Liver (tissue), 9 donors: Measurements from ENCODE around the gene CAP2. TPM values are rescaled to one million over a fixed set of nuclear protein-coding genes. Genes with fewer than 3 reads are reported as not detected.
A peak's percentile ranks its signal among the peaks of the same experiment; 100 is the strongest.

Experiments used
- DNase-seq: peaks from one replicate; pipeline ENCODE4 v3.0.0-alpha.2; 2017; ENCODE audit warnings: low spot score
- H3K27ac ChIP-seq, 2 donors: one replicate each; pipeline ENCODE4 v1.7.0; 2013; ENCODE audit warnings: inconsistent platforms in 2 of 2, low read length in 2 of 2, control low read depth in 1 of 2, low read depth in 1 of 2, mild to moderate bottlenecking in 1 of 2
- H3K27me3 ChIP-seq, 4 donors: one replicate each; pipeline versions ENCODE4 v1.6.1 to v1.7.0; 2013; ENCODE audit warnings: low read length in 3 of 4, inconsistent platforms in 1 of 4, mild to moderate bottlenecking in 1 of 4, moderate library complexity in 1 of 4; ENCODE audit not compliant: control insufficient read depth in 4 of 4, insufficient read depth in 4 of 4
- H3K36me3 ChIP-seq, 4 donors: one replicate each; pipeline versions ENCODE4 v1.6.1 to v1.7.0; 2013; ENCODE audit warnings: low read length in 3 of 4, mild to moderate bottlenecking in 3 of 4, low read depth in 1 of 4, moderate library complexity in 1 of 4; ENCODE audit not compliant: control insufficient read depth in 4 of 4, insufficient read depth in 3 of 4
- H3K4me1 ChIP-seq, 4 donors: one replicate each; pipeline versions ENCODE4 v1.6.1 to v1.7.0; 2013; ENCODE audit warnings: low read length in 3 of 4, mild to moderate bottlenecking in 3 of 4, moderate library complexity in 1 of 4; ENCODE audit not compliant: control insufficient read depth in 4 of 4, insufficient read depth in 4 of 4
- H3K4me3 ChIP-seq, 3 donors: one replicate each; pipeline versions ENCODE4 v1.6.1 to v1.7.0; 2013; ENCODE audit warnings: low read length in 3 of 3, control low read depth in 1 of 3, low read depth in 1 of 3, mild to moderate bottlenecking in 1 of 3
- H3K9ac ChIP-seq, 2 donors: one replicate each; pipeline ENCODE4 v1.7.0; 2013; ENCODE audit warnings: low read length in 2 of 2, mild to moderate bottlenecking in 2 of 2, moderate library complexity in 2 of 2, control low read depth in 1 of 2, low read depth in 1 of 2
- H3K9me3 ChIP-seq, 4 donors: one replicate each; pipeline versions ENCODE4 v1.6.1 to v1.7.0; 2013; ENCODE audit warnings: low read length in 3 of 4; ENCODE audit not compliant: control insufficient read depth in 4 of 4
- ATF3 ChIP-seq: IDR thresholded peaks from 2 replicates; pipeline ENCODE4 v1.6.1; 2016; ENCODE audit warnings: antibody characterized with exemption
- CTCF ChIP-seq: fragments of 150-350 bp; IDR thresholded peaks from 2 replicates; pipeline ENCODE4 v1.5.1; 2017; ENCODE audit warnings: improper control_type of control experiment, low read depth, low read length; ENCODE audit not compliant: missing input control
- EGR1 ChIP-seq, 2 donors: IDR thresholded peaks; 2 replicates each; pipeline ENCODE4 v1.6.1; 2016 to 2018; ENCODE audit warnings: antibody characterized with exemption in 2 of 2, low read depth in 2 of 2
- FOXA1 ChIP-seq: IDR thresholded peaks from 2 replicates; pipeline ENCODE4 v1.6.1; 2016; ENCODE audit warnings: antibody characterized with exemption
- FOXA2 ChIP-seq: IDR thresholded peaks from 2 replicates; pipeline ENCODE4 v1.6.1; 2016; ENCODE audit warnings: antibody characterized with exemption
- GABPA ChIP-seq, 2 donors: IDR thresholded peaks in 1 of 2; conservative IDR thresholded peaks in 1 of 2; 2 replicates each; pipeline ENCODE4 v1.6.1; 2016; ENCODE audit warnings: antibody characterized with exemption in 2 of 2, mild to moderate bottlenecking in 1 of 2, moderate library complexity in 1 of 2
- HNF4A ChIP-seq, 2 donors: conservative IDR thresholded peaks; 2 replicates each; pipeline ENCODE4 v1.6.1; 2016; ENCODE audit warnings: antibody characterized with exemption in 2 of 2, mild to moderate bottlenecking in 2 of 2
- HNF4G ChIP-seq: IDR thresholded peaks from 2 replicates; pipeline ENCODE4 v1.6.1; 2016; ENCODE audit warnings: antibody characterized with exemption
- JUND ChIP-seq, 2 donors: IDR thresholded peaks; 2 replicates each; pipeline ENCODE4 v1.6.1; 2016; ENCODE audit warnings: antibody characterized with exemption in 2 of 2
- NR2F2 ChIP-seq: IDR thresholded peaks from 2 replicates; pipeline ENCODE4 v1.6.1; 2016; ENCODE audit warnings: antibody characterized with exemption
- RAD21 ChIP-seq, 2 donors: IDR thresholded peaks; 2 replicates each; pipeline ENCODE4 v1.6.1; 2016; ENCODE audit warnings: antibody characterized with exemption in 2 of 2, mild to moderate bottlenecking in 2 of 2
- RXRA ChIP-seq, 2 donors: IDR thresholded peaks; 2 replicates each; pipeline ENCODE4 v1.6.1; 2017 to 2018; ENCODE audit warnings: antibody characterized with exemption in 2 of 2, mild to moderate bottlenecking in 1 of 2
- SP1 ChIP-seq: IDR thresholded peaks from 2 replicates; pipeline ENCODE4 v1.6.1; 2018; ENCODE audit warnings: antibody characterized with exemption, mild to moderate bottlenecking
- TAF1 ChIP-seq: conservative IDR thresholded peaks from 2 replicates; pipeline ENCODE4 v1.6.1; 2016; ENCODE audit warnings: antibody characterized with exemption, mild to moderate bottlenecking
- YY1 ChIP-seq: IDR thresholded peaks from 2 replicates; pipeline ENCODE4 v1.6.1; 2016; ENCODE audit warnings: antibody characterized with exemption, mild to moderate bottlenecking
- ZBTB33 ChIP-seq: IDR thresholded peaks from 2 replicates; pipeline ENCODE4 v1.6.1; 2016; ENCODE audit warnings: antibody characterized with exemption
- WGBS: extraction: QIAGEN DNeasy Blood & Tissue Kit; methylation state at CpG from one replicate; pipeline ENCODE4 v1.1.7; 2013; 5-methylcytosine and 5-hydroxymethylcytosine counted together
- polyA plus RNA-seq, 2 donors: library from polyadenylated mRNA; stranded (reverse) in 1 of 2; unstranded in 1 of 2; fragments of 200-250 nt in 1 of 2; fragments of >200 nt in 1 of 2; fragmentation: Nextera tagmentation in 1 of 2; extraction: Ambion mirVana in 1 of 2; gene quantifications; one replicate each; pipeline versions ENCODE4 v1.2.1 to v1.2.3, GENCODE V29; 2013 to 2015
- total RNA-seq, 2 donors: library from RNA; depleted of rRNA; stranded (reverse); fragments of >200 nt; gene quantifications; one replicate each; pipeline ENCODE4 v1.2.3, GENCODE V29; 2014
- TF ChIP-seq, protein P1 (sequence below): IDR thresholded peaks from 2 replicates; pipeline ENCODE4 v1.6.1; 2016; ENCODE audit warnings: antibody characterized with exemption, mild to moderate bottlenecking
- TF ChIP-seq, protein P2 (sequence below): IDR thresholded peaks from 2 replicates; pipeline ENCODE4 v1.6.1; 2016; ENCODE audit warnings: antibody characterized with exemption
- donor health status: healthy.
- donor health status: healthy.
- donor health status: healthy.
- donor health status: healthy.
- donor health status: healthy.

The CAP2 gene
- total and polyA plus RNA-seq, 4 donors = 1.2 to 6.4 (median 2.5) TPM

- Histone ChIP-seq H3K9ac (no peak overlapping the region), H3K27me3 (no peaks in the 10 kb centered on the region), H3K4me1 (no peaks in the 10 kb centered on the region), H3K4me3 (no peak overlapping the region), H3K36me3 (no peaks in the 10 kb centered on the region), H3K27ac (peak overlapping the region in 1 of 2 donors; percentile 37), H3K9me3 (no peaks in the 10 kb centered on the region)
- 85% methylated on average over 1 of the region's 1 CpG for WGBS
- no peak for DNase-seq
- TF ChIP-seq JUND (IDR thresholded peaks at IDR 0.05) = no peak
- TF ChIP-seq ATF3 = no peak
These were observed 197.9 kb downstream of the CAP2 start for GRCh38 chr6:17591287-17591686.

- Histone ChIP-seq H3K27me3 (no peaks in the 10 kb centered on the region), H3K9me3 (no peaks in the 10 kb centered on the region), H3K4me3 (no peak overlapping the region), H3K36me3 (no peaks in the 10 kb centered on the region), H3K4me1 (no peaks in the 10 kb centered on the region), H3K27ac (no peak overlapping the region), H3K9ac (no peak overlapping the region)
- TF ChIP-seq SP1 (no peak), HNF4G (no peak), CTCF (no peak), NR2F2 (no peak), RXRA (IDR thresholded peaks at IDR 0.05) (no peak), FOXA1 (no peak), GABPA (IDR thresholded peaks at IDR 0.05 in 1 of 2, conservative IDR thresholded peaks at IDR 0.05 in 1 of 2) (no peak), FOXA2 (no peak), TAF1 (no peak), RAD21 (IDR thresholded peaks at IDR 0.05) (no peak), EGR1 (IDR thresholded peaks at IDR 0.05; ENCODE audit: low read depth in 2 of 2) (no peak), JUND (IDR thresholded peaks at IDR 0.05) (no peak), HNF4A (conservative IDR thresholded peaks at IDR 0.05) (no peak), YY1 (no peak), ATF3 (no peak), ZBTB33 (no peak)
- TF ChIP-seq, protein P1, sequence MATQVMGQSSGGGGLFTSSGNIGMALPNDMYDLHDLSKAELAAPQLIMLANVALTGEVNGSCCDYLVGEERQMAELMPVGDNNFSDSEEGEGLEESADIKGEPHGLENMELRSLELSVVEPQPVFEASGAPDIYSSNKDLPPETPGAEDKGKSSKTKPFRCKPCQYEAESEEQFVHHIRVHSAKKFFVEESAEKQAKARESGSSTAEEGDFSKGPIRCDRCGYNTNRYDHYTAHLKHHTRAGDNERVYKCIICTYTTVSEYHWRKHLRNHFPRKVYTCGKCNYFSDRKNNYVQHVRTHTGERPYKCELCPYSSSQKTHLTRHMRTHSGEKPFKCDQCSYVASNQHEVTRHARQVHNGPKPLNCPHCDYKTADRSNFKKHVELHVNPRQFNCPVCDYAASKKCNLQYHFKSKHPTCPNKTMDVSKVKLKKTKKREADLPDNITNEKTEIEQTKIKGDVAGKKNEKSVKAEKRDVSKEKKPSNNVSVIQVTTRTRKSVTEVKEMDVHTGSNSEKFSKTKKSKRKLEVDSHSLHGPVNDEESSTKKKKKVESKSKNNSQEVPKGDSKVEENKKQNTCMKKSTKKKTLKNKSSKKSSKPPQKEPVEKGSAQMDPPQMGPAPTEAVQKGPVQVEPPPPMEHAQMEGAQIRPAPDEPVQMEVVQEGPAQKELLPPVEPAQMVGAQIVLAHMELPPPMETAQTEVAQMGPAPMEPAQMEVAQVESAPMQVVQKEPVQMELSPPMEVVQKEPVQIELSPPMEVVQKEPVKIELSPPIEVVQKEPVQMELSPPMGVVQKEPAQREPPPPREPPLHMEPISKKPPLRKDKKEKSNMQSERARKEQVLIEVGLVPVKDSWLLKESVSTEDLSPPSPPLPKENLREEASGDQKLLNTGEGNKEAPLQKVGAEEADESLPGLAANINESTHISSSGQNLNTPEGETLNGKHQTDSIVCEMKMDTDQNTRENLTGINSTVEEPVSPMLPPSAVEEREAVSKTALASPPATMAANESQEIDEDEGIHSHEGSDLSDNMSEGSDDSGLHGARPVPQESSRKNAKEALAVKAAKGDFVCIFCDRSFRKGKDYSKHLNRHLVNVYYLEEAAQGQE = no peak
- TF ChIP-seq, protein P2, sequence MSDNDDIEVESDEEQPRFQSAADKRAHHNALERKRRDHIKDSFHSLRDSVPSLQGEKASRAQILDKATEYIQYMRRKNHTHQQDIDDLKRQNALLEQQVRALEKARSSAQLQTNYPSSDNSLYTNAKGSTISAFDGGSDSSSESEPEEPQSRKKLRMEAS = no peak
- DNase-seq = no peak
These were observed 199.9 kb downstream of the CAP2 start for GRCh38 chr6:17593246-17593645.
